ENCODE results near the gene SLIT1. TPM values are rescaled to one million over a fixed set of nuclear protein-coding genes. Genes with fewer than 3 reads are reported as not detected.
"Not testable (repeated sequence)": the region's sequence is repeated elsewhere in the genome, so short reads cannot be mapped to it uniquely, and the experiment has no call there.

SLIT1 gene
- polyA plus RNA-seq, 12 donors, result 0.54 to 1.6 (median 1.0) TPM; not detected in 2

DNA sequence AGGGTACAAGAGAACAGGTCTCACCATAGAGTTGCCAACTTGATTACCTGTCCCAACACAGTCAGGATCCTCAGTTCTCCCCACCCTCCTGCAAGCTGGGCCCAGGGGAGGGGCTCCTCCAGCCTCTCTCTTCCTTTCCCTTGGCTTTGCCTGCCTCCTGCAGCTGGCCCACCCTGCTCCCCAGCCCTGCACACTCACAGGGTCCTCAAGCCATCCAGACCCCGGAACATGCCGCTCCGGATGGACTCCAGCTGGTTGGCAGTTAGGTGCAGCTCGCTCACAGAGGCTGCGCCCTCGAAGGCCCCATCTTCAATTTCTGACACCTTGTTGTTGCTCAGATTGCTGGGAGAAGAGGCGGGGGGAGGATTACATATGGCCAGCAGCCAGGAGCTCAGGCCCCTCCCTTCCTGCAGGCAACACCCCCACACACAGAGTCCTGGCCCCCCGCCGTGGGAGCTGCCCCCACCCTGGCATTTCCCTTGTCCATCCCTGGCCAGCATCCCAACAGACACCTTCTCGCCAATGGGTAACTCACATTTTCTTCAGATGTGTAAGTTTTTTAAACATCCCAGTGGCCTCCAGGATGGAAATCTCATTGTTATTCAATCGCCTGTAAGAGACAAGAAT is 139.2 kb downstream of the SLIT1 start:
- no peak for DNase-seq

- DNase-seq, result no peak
Measured at GRCh38 chr10:97043563-97043855, 142.2 kb downstream of the SLIT1 start.

DNA sequence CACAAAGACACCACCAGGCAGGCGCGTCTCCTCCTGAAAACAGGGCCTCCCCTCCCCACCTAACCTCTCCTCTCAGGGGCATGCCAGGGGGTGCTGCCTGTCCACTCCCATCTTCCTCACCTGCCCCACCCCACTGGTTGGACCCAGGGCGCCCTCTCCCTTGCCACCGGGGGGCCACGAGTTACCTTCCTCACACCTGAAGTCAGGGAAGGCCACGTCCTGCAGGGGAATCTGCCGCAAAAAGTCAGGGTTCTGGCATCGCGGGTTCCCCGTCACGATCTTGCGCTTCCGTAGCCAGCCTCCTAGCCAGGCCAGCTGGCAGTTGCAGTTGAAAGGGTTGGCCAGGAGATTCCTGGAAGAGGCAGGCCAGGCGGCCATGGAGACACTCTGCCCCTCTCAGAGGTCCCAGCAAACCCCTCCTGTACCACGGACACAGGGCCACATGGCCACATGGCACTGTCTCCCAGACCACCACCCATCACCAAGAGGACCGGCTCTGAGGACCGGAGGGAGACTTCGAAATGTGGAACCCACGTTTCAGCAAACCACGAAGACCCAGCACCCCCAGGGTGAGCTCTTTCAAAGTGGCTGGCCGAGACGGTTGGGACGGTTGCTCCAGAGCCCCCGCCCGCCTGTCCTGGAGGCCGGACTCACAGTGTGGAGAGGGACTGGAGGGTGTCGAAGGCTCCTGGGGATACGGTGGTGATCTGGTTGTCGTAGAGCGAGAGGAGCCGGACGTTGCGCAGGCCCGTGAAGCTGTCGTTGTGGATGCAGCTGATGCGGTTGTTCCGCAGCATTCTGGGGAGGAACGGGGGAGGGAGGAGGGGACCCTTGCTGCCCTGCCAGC is 142.8 kb downstream of the SLIT1 start:
- DNase-seq, result no peak

GRCh38 chr10:97042081-97042480 is 143.7 kb downstream of the SLIT1 start:
- DNase-seq, result no peak

DNA sequence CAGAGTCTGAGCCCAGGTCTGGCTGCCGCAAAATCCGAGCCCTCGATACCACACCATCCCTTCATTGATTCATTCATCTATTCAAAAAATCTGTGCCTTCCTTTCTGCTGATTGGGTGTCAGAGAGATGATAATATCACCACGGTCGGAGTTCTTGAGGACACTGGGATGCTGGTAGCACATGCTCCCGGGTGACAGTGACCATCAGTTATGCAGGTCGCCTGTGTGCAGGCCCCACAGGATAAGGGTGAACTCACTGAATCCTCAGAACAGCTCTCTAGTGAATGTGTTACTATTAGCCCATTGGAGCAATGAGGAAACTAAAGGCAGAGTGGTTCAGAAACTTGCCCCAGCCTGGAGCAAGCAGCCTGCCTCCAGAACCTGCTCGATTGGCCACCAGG is 145.1 kb downstream of the SLIT1 start:
- no peak for DNase-seq

- no peak for DNase-seq
Measured at GRCh38 chr10:97040248-97040584, 145.5 kb downstream of the SLIT1 start.

- DNase-seq, result no peak
Measured at GRCh38 chr10:97039538-97040247, 146.1 kb downstream of the SLIT1 start.

DNA sequence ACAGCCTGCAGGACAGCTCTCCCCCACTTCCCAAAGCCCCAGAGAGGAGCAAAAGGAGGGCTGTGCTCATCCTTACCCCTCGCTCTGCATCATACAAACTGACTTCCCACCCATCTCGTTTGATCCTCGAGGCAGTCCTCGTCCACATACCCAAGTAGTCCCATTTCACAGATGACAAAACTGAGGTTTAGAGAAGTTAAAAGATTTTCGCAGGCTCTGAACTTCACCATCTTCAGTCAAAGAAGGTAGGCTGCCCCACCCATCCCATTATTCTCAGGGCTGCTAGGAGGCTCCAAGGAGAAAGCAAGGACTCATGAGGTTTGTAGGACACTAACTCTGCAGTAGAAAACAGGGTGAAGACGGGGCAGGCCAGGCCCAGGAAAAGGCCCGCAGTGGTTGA is 147.1 kb downstream of the SLIT1 start:
- DNase-seq, result no peak

DNA sequence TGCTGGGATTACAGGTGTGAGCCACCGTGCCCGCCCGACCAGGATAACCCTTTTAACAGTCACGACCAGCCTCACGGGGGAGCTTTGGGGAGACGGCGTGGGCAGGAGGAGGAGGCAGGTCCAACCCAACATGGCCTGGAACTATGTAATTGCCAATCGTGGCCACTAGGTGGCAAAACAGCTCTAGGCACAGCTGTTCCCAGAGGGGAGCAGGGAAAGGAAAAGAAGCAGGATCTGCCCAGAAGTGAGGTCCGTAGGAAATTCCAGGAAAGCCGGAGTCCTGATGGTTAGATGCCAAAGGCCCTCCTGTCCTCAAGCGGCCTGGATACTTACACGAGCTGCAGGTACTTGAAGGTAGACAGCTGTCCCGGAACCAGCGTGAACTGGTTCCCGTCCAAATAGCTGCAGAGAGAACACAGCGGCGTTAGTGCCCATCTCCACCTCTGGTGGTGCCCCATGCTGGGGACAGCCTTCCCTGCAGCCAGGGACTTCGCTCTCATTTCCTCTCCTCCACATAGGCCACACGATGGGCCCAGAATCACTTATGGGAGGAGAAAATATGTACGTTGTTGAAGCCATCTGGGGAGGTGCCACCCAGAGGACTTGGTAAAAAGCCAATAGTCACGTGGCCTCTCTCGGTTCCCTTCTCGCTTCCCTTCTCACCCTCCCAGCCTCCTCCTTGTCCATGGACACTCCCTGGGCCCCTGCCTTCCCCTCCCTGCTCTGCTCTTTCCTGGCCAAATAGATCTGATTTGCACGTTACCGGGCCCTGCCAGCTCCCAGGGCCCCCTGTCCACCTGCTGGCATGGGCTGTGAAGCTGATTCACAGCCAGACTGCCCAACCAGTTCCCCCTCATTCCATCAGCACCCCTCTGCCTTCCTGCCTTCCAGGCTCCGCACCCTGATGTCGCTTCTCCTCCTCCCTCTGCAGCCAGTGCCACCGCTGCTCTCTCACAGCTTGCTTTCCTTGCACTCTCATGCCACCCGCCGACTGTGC is 148.1 kb downstream of the SLIT1 start:
- DNase-seq, result peak; percentile 82

DNA sequence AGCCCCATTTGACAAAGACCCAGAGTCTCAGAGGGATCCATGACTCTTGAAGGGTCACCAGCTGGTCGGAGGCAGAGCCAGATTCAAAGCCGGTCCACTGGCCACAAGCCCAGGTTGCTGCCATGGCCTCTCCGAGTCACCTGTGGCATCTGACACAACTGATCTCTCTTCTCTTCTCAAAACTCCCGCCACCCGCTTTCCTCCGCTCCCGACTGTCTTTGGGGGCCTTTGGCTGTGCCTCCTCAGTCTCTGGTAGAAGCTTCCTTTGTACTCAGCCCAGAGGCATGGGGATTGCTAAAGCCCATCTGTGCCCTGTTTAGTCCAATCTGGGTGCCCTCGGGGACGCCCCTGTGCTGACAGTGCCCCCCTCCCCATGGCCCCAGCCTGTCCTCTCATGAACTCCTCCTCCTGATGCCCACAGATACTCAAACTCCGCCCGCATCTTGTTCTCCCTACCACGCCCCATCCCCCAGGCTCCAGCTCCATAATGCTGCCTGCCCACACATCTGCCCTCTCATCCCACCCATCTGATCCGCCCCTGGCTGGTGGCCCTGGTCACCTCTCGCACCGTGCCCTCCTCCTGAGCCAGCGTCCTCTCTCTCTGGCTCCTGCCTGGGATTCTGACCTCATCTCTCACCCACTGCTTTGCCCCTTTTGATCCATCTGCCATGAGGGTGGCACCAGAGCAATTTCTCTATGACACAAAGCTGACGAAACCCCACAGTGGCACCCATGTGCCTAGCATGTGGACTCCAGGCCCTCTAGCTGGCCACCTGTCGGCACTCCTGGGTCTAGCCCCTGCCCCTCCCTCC is 150.6 kb downstream of the SLIT1 start:
- no peak for DNase-seq

GRCh38 chr10:97034301-97034700 is 151.5 kb downstream of the SLIT1 start:
- DNase-seq, result no peak

DNA sequence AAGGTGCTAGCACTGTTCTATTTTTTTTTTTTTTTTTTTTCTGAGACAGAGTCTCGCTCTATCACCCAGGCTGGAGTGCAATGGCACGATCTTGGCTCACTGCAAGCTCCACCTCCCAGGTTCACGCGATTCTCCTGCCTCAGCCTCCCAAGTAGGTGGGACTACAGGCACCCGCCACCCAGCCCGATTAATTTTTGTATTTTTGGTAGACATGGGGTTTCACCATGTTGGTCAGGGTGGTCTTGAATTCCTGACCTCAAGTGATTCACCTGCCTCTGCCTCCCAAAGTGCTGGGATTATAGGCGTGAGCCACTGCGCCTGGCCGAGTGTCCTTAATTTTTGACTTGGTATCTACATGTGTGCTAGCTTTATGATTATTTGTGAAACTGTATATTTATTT is 151.9 kb downstream of the SLIT1 start:
- DNase-seq, result not testable (repeated sequence)

GRCh38 chr10:97032624-97033023 is 153.1 kb downstream of the SLIT1 start:
- DNase-seq, result no peak

GRCh38 chr10:97031459-97031858 is 154.3 kb downstream of the SLIT1 start:
- no peak for DNase-seq

GRCh38 chr10:97030894-97031293 is 154.9 kb downstream of the SLIT1 start:
- DNase-seq, result no peak

DNA sequence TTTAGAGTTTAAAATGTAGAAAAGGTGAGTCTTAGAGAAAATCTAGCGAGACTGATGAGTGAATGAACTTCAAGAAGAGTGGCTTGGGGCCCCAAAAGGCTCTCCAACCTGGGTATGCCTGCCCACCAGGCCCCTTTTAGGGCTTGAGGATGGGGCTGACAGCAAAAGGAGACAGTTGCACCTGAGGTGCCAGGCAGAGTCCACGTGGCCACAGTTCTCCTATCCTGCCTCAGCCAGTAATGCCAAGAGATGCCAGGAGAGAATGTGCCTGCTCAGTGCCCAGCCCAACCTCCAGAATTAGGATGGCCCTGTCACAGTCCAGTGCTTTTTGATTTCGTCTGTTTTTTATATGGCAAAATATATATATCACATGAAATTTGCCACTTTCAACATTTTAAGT is 156.5 kb downstream of the SLIT1 start:
- DNase-seq, result no peak

DNA sequence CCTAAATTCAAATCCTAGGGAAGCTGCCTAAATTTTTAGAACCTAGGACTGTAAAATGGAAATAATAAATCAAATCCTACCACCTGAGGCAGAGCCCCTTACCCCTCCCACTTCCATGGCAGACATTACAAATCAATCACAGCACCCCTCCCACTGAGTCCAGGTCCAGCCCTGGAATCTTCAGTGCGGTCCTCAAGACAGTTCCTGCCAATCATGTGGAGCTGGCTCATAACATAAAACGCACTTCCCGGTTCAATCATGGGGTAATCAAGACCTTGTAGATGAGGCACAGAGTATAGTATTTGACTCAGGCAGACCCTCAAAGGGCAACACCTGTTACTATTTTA is 157.0 kb downstream of the SLIT1 start:
- DNase-seq, result no peak

GRCh38 chr10:97028126-97028831 is 157.5 kb downstream of the SLIT1 start:
- DNase-seq, result no peak

DNA sequence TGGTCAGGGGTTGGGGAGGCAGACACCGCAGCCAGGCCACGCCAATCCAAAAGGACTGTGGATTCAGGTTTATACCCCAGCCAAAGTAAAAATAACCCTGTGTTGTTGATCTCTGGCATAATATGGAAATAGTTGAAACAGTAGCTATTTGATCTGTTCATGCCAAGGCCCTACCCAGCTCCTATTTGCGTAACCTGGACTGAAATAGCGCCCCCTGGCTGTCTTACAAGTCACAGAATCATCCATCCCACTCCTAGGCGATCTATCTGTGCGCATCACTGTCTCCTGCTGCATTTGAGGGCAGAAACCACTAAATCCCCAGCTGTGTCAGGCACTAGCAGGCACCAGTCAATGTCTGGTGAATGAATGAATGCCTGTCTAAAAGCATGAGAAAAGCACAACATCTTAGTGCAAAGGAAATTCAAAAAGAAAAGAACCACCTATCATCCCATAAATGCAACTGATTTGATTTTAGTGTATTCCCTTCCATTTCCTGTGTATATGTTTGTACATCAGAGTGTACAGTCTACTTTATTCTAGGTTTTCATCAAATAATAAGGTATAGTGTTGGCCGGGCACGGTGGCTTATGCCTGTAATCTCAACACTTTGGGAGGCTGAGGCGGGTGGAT is 160.0 kb downstream of the SLIT1 start:
- no peak for DNase-seq
